ENCODE data around the gene PTGER2. TPM values are rescaled to one million over a fixed set of nuclear protein-coding genes. Genes with fewer than 3 reads are reported as not detected.

PTGER2 gene
- polyA plus RNA-seq, 1 of the 3 experiments (the other 2 are of a cell fraction) = 0.67 TPM

DNA sequence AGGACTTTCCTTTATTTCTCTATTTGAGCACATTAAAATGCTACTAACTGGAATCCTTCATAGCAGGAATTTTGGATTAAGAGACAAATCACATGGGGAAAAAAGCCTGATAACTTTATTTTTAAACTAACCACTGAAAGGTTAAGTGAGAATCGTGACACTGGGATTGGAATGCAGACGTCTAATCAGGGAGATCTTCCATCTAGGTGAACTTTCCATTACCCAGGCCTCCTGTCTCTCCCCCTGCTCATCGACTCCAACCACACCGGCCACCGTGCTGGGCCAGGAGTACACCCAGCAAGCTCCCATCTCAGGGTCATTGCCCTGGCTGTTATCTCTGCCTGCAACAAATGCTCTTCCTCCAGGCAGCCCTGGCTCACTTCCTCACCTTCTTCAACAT is 19.0 kb downstream of the PTGER2 start:
- no peak overlapping the region for H3K4me2 ChIP-seq
- H3F3A ChIP-seq (replicated peaks; ENCODE audit: insufficient read depth) = peaks cover 5% of the 10 kb centered on the region
- TF ChIP-seq FOXM1 (IDR thresholded peaks at IDR 0.05; ENCODE audit: low read depth) (no peak), EZH2phosphoT487 (IDR thresholded peaks at IDR 0.05; ENCODE audit: borderline replicate concordance, low read depth) (no peak), POLR2AphosphoS5 (IDR thresholded peaks at IDR 0.05; ENCODE audit: low read depth, low read length) (no peak), TAF1 (IDR thresholded peaks at IDR 0.05; ENCODE audit: borderline replicate concordance, low read depth, low read length) (no peak), FOXJ3 (CRISPR knock-in tag; IDR thresholded peaks at IDR 0.05) (no peak), TCF12 (IDR thresholded peaks at IDR 0.05) (no peak), RFX5 (IDR thresholded peaks at IDR 0.05; ENCODE audit: low read length) (no peak)
- TF ChIP-seq, protein P1, sequence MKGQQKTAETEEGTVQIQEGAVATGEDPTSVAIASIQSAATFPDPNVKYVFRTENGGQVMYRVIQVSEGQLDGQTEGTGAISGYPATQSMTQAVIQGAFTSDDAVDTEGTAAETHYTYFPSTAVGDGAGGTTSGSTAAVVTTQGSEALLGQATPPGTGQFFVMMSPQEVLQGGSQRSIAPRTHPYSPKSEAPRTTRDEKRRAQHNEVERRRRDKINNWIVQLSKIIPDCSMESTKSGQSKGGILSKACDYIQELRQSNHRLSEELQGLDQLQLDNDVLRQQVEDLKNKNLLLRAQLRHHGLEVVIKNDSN (IDR thresholded peaks at IDR 0.05; ENCODE audit: borderline replicate concordance, low read depth) = no peak
- TF ChIP-seq, protein P2, sequence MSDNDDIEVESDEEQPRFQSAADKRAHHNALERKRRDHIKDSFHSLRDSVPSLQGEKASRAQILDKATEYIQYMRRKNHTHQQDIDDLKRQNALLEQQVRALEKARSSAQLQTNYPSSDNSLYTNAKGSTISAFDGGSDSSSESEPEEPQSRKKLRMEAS (IDR thresholded peaks at IDR 0.05; ENCODE audit: low read depth) = no peak
- TF ChIP-seq, protein P3, sequence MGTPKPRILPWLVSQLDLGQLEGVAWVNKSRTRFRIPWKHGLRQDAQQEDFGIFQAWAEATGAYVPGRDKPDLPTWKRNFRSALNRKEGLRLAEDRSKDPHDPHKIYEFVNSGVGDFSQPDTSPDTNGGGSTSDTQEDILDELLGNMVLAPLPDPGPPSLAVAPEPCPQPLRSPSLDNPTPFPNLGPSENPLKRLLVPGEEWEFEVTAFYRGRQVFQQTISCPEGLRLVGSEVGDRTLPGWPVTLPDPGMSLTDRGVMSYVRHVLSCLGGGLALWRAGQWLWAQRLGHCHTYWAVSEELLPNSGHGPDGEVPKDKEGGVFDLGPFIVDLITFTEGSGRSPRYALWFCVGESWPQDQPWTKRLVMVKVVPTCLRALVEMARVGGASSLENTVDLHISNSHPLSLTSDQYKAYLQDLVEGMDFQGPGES (IDR thresholded peaks at IDR 0.05; ENCODE audit: low read depth, low read length) = no peak
- TF ChIP-seq, protein P4, sequence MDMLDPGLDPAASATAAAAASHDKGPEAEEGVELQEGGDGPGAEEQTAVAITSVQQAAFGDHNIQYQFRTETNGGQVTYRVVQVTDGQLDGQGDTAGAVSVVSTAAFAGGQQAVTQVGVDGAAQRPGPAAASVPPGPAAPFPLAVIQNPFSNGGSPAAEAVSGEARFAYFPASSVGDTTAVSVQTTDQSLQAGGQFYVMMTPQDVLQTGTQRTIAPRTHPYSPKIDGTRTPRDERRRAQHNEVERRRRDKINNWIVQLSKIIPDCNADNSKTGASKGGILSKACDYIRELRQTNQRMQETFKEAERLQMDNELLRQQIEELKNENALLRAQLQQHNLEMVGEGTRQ (IDR thresholded peaks at IDR 0.05; ENCODE audit: borderline replicate concordance, low read depth, low read length) = no peak
- TF ChIP-seq, protein P5, sequence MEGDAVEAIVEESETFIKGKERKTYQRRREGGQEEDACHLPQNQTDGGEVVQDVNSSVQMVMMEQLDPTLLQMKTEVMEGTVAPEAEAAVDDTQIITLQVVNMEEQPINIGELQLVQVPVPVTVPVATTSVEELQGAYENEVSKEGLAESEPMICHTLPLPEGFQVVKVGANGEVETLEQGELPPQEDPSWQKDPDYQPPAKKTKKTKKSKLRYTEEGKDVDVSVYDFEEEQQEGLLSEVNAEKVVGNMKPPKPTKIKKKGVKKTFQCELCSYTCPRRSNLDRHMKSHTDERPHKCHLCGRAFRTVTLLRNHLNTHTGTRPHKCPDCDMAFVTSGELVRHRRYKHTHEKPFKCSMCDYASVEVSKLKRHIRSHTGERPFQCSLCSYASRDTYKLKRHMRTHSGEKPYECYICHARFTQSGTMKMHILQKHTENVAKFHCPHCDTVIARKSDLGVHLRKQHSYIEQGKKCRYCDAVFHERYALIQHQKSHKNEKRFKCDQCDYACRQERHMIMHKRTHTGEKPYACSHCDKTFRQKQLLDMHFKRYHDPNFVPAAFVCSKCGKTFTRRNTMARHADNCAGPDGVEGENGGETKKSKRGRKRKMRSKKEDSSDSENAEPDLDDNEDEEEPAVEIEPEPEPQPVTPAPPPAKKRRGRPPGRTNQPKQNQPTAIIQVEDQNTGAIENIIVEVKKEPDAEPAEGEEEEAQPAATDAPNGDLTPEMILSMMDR (IDR thresholded peaks at IDR 0.05) = no peak
- no peak overlapping the region for H3K4me3 ChIP-seq (ENCODE audit: low read depth in 2 of 2, low read length in 1 of 2)
- WGBS (ENCODE audit: low lambda C conversion rate) = 66% methylated on average over 5 of the region's 5 CpGs
- H3K27ac ChIP-seq (ENCODE audit: low read depth in 2 of 2, low read length in 1 of 2) = no peak overlapping the region; a peak in 1 of 4 replicates
- H3K9me2 ChIP-seq = no peaks in the 10 kb centered on the region
- H3K27me3 ChIP-seq (ENCODE audit: insufficient read depth) = no peaks in the 10 kb centered on the region
- H4K20me1 ChIP-seq (ENCODE audit: insufficient read depth) = no peaks in the 10 kb centered on the region
- H3K4me1 ChIP-seq (ENCODE audit: control insufficient read depth in 1 of 2, insufficient read depth in 2 of 2, low read depth in 1 of 2, low read length in 1 of 2) = peaks cover 4 to 12% of the 10 kb centered on the region in 2 experiments; a peak in 2 of 4 replicates
- H3K79me2 ChIP-seq (ENCODE audit: insufficient read depth) = no peaks in the 10 kb centered on the region
- no peak overlapping the region for H3K9ac ChIP-seq
- H3K9me3 ChIP-seq = no peaks in the 10 kb centered on the region
- H3K36me3 ChIP-seq (replicated peaks in 1 of 2; ENCODE audit: control insufficient read depth in 1 of 2, insufficient read depth in 2 of 2, low read length in 1 of 2) = no peaks in the 10 kb centered on the region
- ChIA-PET CTCF (no interaction called here), POLR2A (no interaction called here)
- H2AFZ ChIP-seq (ENCODE audit: low read depth) = no peak overlapping the region
- DNase-seq = no peak

Data from SK-N-SH (cell line).